ENCODE data around the gene HERPUD2.

- TF ChIP-seq POLR2A (IDR thresholded peaks at IDR 0.05; ENCODE audit: low read depth, low read length) = no peak
- TF ChIP-seq CTCF (conservative IDR thresholded peaks at IDR 0.05; ENCODE audit: low read depth, low read length) = no peak
- TF ChIP-seq FOS (IDR thresholded peaks at IDR 0.05; ENCODE audit: low read depth, low read length) = no peak
- TF ChIP-seq CHD1 (IDR thresholded peaks at IDR 0.05; ENCODE audit: low read depth, low read length) = no peak
- TF ChIP-seq RCOR1 (IDR thresholded peaks at IDR 0.05; ENCODE audit: insufficient replicate concordance, low read length) = no peak
- no peak for TF ChIP-seq RAD21 (IDR thresholded peaks at IDR 0.05; ENCODE audit: low read length)
- no peak for TF ChIP-seq MAFK (IDR thresholded peaks at IDR 0.05; ENCODE audit: low read depth, low read length)
- TF ChIP-seq MAZ (IDR thresholded peaks at IDR 0.05; ENCODE audit: borderline replicate concordance, low read depth, low read length) = no peak
- no peak for TF ChIP-seq BHLHE40 (IDR thresholded peaks at IDR 0.05; ENCODE audit: low read depth, low read length)
- TF ChIP-seq RFX5 (IDR thresholded peaks at IDR 0.05; ENCODE audit: low read depth, low read length) = no peak
- no peak for TF ChIP-seq CEBPB (IDR thresholded peaks at IDR 0.05; ENCODE audit: low read depth, low read length)
- TF ChIP-seq USF2 (IDR thresholded peaks at IDR 0.05; ENCODE audit: low read depth, low read length) = no peak
These were observed 36.4 kb upstream of the HERPUD2 start for GRCh38 chr7:35731349-35731748.
